ENCODE data around the gene UPK1B. TPM values are rescaled to one million over a fixed set of nuclear protein-coding genes. Genes with fewer than 3 reads are reported as not detected.
"Not testable (repeated sequence)": the region's sequence is repeated elsewhere in the genome, so short reads cannot be mapped to it uniquely, and the experiment has no call there.

The UPK1B gene
- total and polyA plus RNA-seq, 4 experiments from 2014 or later = not detected

DNA sequence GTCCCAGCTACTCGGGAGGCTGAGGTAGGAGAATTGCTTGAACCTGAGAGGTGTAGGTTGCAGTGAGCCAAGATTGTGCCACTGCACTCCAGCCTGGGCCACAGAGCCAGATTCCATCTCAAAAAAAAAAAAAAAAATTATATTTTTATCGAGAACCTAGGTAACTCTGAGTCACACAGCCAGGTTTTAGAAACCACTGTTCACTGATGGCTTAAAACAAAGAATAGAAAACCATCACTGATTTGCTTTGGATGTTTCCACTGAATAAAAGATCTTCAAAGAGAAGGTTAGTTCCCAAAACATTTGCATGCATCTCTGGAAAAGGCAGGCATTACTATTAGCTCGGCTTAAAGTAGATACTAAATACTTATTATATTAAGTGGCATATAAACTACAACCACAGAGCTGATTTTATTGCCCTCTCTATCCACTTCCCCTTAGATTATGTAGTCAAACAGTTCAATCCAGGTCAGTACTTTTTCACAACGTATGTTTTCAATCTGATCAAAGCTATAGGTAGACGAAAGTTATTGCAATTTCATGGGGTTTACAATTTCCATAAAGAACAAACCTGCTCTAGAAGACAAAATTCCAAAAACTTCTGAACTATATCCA, 65.9 kb downstream of the UPK1B start:
- POLR2A ChIA-PET (ENCODE audit: partially characterized antibody) = interaction anchor here (0.7 kb wide), 1 partner anchor 259 kb away, joined by 3 read pairs; the partner anchor contains the start of gene TIMMDC1
- peak in 4 of 5 donors; percentile 9 to 41 (median 18) for DNase-seq

DNA sequence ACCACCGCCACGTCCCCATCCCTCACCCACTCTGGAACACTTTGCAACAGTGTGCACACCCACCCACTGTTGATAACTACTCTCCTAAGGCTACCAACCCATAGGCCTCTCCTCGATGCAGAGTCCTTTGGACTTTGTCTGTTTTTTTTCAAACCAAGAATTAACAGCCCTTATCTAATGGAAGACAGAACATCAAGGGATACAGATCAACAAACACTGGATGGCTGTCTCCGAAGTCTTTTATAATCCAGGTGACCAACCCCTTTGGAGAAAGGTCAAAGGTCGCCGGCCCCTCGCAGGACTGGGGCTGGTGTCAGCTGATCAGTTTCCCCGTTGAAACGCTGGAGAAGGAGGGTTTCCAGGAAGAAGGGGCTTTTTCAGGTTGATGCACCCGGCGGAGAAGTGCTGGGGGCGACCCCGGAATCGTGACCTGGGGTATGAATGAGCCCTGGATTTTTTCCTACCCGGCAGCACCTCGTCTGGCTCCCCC, 66.7 kb downstream of the UPK1B start:
- Histone ChIP-seq H3K4me1 (ENCODE audit: insufficient read depth, low read length) (peaks cover 56% of the 10 kb centered on the region), H3K27me3 (ENCODE audit: insufficient read depth, low read length) (no peaks in the 10 kb centered on the region), H3K4me3 (ENCODE audit: low read length in 2 of 2) (peak overlapping the region; percentile 42 to 66), H3K27ac (ENCODE audit: low read depth, low read length) (peak overlapping the region; percentile 77), H3K36me3 (ENCODE audit: insufficient read depth, low read length) (peaks cover 8% of the 10 kb centered on the region), H3K9me3 (ENCODE audit: control insufficient read depth in 1 of 2, low read length in 2 of 2) (no peaks in the 10 kb centered on the region)
- Mint-ChIP-seq H3K4me3 (peak overlapping the region; percentile 76 to 95 (median 88)), H3K27me3 (no peaks in the 10 kb centered on the region), H3K4me1 (peaks cover 27 to 53% (median 35%) of the 10 kb centered on the region in 4 donors), H3K36me3 (peaks cover 11 to 13% of the 10 kb centered on the region in 2 donors), H3K27ac (peak overlapping the region; percentile 69 to 97 (median 94)), H3K9me3 (no peaks in the 10 kb centered on the region)
- intact Hi-C loops (cut with micrococcal nuclease) = loop anchor here (1.0 to 2.0 kb wide), 2 partner anchors 21 to 258 kb away; partner anchors contain the start of gene TIMMDC1
- peak in 3 of 5 donors; percentile 12 to 37 (median 24) for DNase-seq
- POLR2A ChIA-PET (ENCODE audit: partially characterized antibody) = interaction anchor here (0.6 to 2.1 kb wide), 10 partner anchors 18 to 855 kb away, joined by 3 to 30 read pairs (median 6); partner anchors contain the start of genes ARHGAP31, TIMMDC1 and TMEM39A
- CTCF ChIA-PET (ENCODE audit: partially characterized antibody) = interaction anchor here (0.6 to 3.4 kb wide), 28 partner anchors 12 to 441 kb away, joined by 3 to 120 read pairs (median 6); partner anchors contain the start of genes ARHGAP31, IGSF11, POGLUT1 and TEX55

More for the DNA sequence above, 65.9 kb downstream of the UPK1B start:
- peak overlapping the region; percentile 69 to 97 (median 94) for H3K27ac Mint-ChIP-seq
- peaks cover 63% of the 10 kb centered on the region for H3K4me1 ChIP-seq (ENCODE audit: insufficient read depth, low read length)
- peaks cover 18 to 20% of the 10 kb centered on the region in 2 donors for H3K36me3 Mint-ChIP-seq
- peaks cover 33 to 60% (median 41%) of the 10 kb centered on the region in 4 donors for H3K4me1 Mint-ChIP-seq
- no peaks in the 10 kb centered on the region for H3K27me3 ChIP-seq (ENCODE audit: insufficient read depth, low read length)
- peak overlapping the region; percentile 77 for H3K27ac ChIP-seq (ENCODE audit: low read depth, low read length)
- peaks cover 8% of the 10 kb centered on the region for H3K36me3 ChIP-seq (ENCODE audit: insufficient read depth, low read length)
- H3K9me3 Mint-ChIP-seq = no peaks in the 10 kb centered on the region
- no peaks in the 10 kb centered on the region for H3K27me3 Mint-ChIP-seq
- intact Hi-C loops (cut with micrococcal nuclease) = loop anchor here (10.0 kb wide), 1 partner anchor 435 kb away; the partner anchor contains the start of gene COX17
- CTCF ChIA-PET (ENCODE audit: partially characterized antibody) = interaction anchor here (0.8 to 3.4 kb wide), 4 partner anchors 11 to 355 kb away, joined by 4 to 42 read pairs (median 6); partner anchors contain the start of gene TEX55
- peak overlapping the region in 1 of 2 donors; percentile 42 for H3K4me3 ChIP-seq (ENCODE audit: low read length in 2 of 2)
- no peaks in the 10 kb centered on the region for H3K9me3 ChIP-seq (ENCODE audit: control insufficient read depth in 1 of 2, low read length in 2 of 2)
- peak overlapping the region; percentile 76 to 95 (median 88) for H3K4me3 Mint-ChIP-seq

- ChIA-PET CTCF (ENCODE audit: partially characterized antibody) (interaction anchor here (0.5 to 3.4 kb wide), 46 partner anchors 8 to 466 kb away, joined by 3 to 120 read pairs (median 4); partner anchors contain the start of genes ARHGAP31, IGSF11, POGLUT1 and TEX55), POLR2A (ENCODE audit: partially characterized antibody) (interaction anchor here (0.6 to 2.1 kb wide), 14 partner anchors 16 to 854 kb away, joined by 3 to 30 read pairs (median 5); partner anchors contain the start of genes ARHGAP31, POGLUT1, TEX55 and TMEM39A)
- Mint-ChIP-seq H3K27ac (peak within 1 kb of the TSS; percentile 69 to 97 (median 94)), H3K36me3 (peaks cover 4 to 6% of the 10 kb centered on the region in 2 donors), H3K4me1 (peaks cover 23 to 46% (median 31%) of the 10 kb centered on the region in 4 donors), H3K9me3 (no peaks in the 10 kb centered on the region), H3K4me3 (peak within 1 kb of the TSS; percentile 76 to 95 (median 88)), H3K27me3 (no peaks in the 10 kb centered on the region)
- Histone ChIP-seq H3K36me3 (ENCODE audit: insufficient read depth, low read length) (peaks cover 3% of the 10 kb centered on the region), H3K9me3 (ENCODE audit: control insufficient read depth in 1 of 2, low read length in 2 of 2) (no peaks in the 10 kb centered on the region), H3K27me3 (ENCODE audit: insufficient read depth, low read length) (no peaks in the 10 kb centered on the region), H3K4me1 (ENCODE audit: insufficient read depth, low read length) (peaks cover 50% of the 10 kb centered on the region), H3K27ac (ENCODE audit: low read depth, low read length) (peak within 1 kb of the TSS; percentile 77), H3K4me3 (ENCODE audit: low read length in 2 of 2) (peak within 1 kb of the TSS; percentile 42 to 66)
- DNase-seq = peak; percentile 57 to 74 (median 67)
- intact Hi-C loops (cut with micrococcal nuclease) = loop anchor here (1.0 to 2.0 kb wide), 7 partner anchors 22 to 257 kb away; partner anchors contain the start of genes ARHGAP31, TIMMDC1 and TMEM39A
These were observed 67.4 kb downstream of the UPK1B start, which contains the start of gene B4GALT4 for GRCh38 chr3:119240591-119241434. Gene B4GALT4 (minus strand): TSS chr3:119240878. CDS start chr3:119230099, 10,779 bp downstream.

DNA sequence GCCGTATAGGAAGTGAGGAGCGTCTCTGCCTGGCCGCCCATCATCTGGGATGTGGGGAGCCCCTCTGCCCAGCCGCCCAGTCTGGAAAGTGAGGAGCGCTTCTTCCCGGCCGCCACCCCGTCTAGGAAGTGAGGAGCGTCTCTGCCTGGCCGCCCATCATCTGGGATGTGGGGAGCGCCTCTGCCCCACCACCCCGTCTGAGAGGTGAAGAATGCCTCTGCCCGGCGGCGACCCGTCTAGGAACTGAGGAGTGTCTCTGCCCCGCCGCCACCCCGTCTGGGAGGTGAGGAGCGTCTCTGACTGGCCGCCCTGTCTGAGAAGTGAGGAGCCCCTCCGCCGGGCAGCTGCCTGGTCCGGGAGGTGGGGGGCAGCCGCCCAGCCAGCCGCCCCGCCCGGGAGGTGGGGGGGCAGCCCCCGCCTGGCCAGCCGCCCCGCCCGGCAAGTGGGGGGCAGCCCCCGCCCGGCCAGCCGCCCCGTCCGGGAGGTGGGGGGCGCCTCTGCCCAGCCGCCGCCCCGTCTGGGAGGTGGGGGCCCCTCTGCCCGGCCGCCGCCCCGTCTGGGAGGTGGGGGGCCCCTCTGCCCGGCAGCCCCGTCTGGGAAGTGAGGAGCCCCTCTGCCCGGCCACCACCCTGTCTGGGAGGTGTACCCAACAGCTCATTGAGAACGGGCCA, 69.1 kb downstream of the UPK1B start:
- H3K27me3 Mint-ChIP-seq; H3K4me3 ChIP-seq (ENCODE audit: low read length in 2 of 2); H3K36me3 ChIP-seq (ENCODE audit: insufficient read depth, low read length); H3K27ac ChIP-seq (ENCODE audit: low read depth, low read length); H3K9me3 ChIP-seq (ENCODE audit: control insufficient read depth in 1 of 2, low read length in 2 of 2); intact Hi-C loops (cut with micrococcal nuclease); H3K27ac Mint-ChIP-seq; H3K36me3 Mint-ChIP-seq; DNase-seq; H3K27me3 ChIP-seq (ENCODE audit: insufficient read depth, low read length); H3K4me3 Mint-ChIP-seq: not testable (repeated sequence)
- Mint-ChIP-seq H3K9me3 (peaks cover 0 to 12% (median 9%) of the 10 kb centered on the region in 8 donors), H3K4me1 (peaks cover 15 to 29% (median 17%) of the 10 kb centered on the region in 4 donors)
- H3K4me1 ChIP-seq (ENCODE audit: insufficient read depth, low read length) = peaks cover 32% of the 10 kb centered on the region
- POLR2A ChIA-PET (ENCODE audit: partially characterized antibody) = interaction anchor here (1.3 kb wide), 1 partner anchor 360 kb away, joined by 5 read pairs; no protein-coding TSS in a partner anchor
- CTCF ChIA-PET (ENCODE audit: partially characterized antibody) = interaction anchor here (1.3 to 3.4 kb wide), 13 partner anchors 9 to 464 kb away, joined by 3 to 120 read pairs (median 15); partner anchors contain the start of genes ARHGAP31 and TEX55

GRCh38 chr3:119243058-119243529, 69.7 kb downstream of the UPK1B start:
- intact Hi-C loops (cut with micrococcal nuclease); H3K27me3 Mint-ChIP-seq; H3K4me3 ChIP-seq (ENCODE audit: low read length in 2 of 2); H3K36me3 ChIP-seq (ENCODE audit: insufficient read depth, low read length); H3K27me3 ChIP-seq (ENCODE audit: insufficient read depth, low read length); H3K27ac ChIP-seq (ENCODE audit: low read depth, low read length); POLR2A ChIA-PET (ENCODE audit: partially characterized antibody); H3K4me3 Mint-ChIP-seq; DNase-seq; H3K27ac Mint-ChIP-seq; H3K9me3 ChIP-seq (ENCODE audit: control insufficient read depth in 1 of 2, low read length in 2 of 2): not testable (repeated sequence)
- Mint-ChIP-seq H3K36me3 (peaks cover 5 to 12% of the 10 kb centered on the region in 2 donors), H3K4me1 (peaks cover 14 to 26% (median 17%) of the 10 kb centered on the region in 4 donors), H3K9me3 (peaks cover 0 to 18% (median 14%) of the 10 kb centered on the region in 8 donors)
- peaks cover 29% of the 10 kb centered on the region for H3K4me1 ChIP-seq (ENCODE audit: insufficient read depth, low read length)
- CTCF ChIA-PET (ENCODE audit: partially characterized antibody) = interaction anchor here (1.0 to 2.9 kb wide), 4 partner anchors 12 to 359 kb away, joined by 3 to 32 read pairs (median 5); partner anchors contain the start of gene TEX55

GRCh38 chr3:119243712-119244111, 70.3 kb downstream of the UPK1B start:
- Mint-ChIP-seq H3K27me3 (no peaks in the 10 kb centered on the region), H3K27ac (no peak overlapping the region), H3K4me1 (peaks cover 12 to 22% (median 15%) of the 10 kb centered on the region in 4 donors), H3K9me3 (peaks cover 0 to 24% (median 16%) of the 10 kb centered on the region in 8 donors), H3K36me3 (peaks cover 5 to 12% of the 10 kb centered on the region in 2 donors), H3K4me3 (no peak overlapping the region)
- Histone ChIP-seq H3K27me3 (ENCODE audit: insufficient read depth, low read length) (no peaks in the 10 kb centered on the region), H3K36me3 (ENCODE audit: insufficient read depth, low read length) (no peaks in the 10 kb centered on the region), H3K9me3 (ENCODE audit: control insufficient read depth in 1 of 2, low read length in 2 of 2) (no peaks in the 10 kb centered on the region), H3K27ac (ENCODE audit: low read depth, low read length) (no peak overlapping the region), H3K4me3 (ENCODE audit: low read length in 2 of 2) (no peak overlapping the region), H3K4me1 (ENCODE audit: insufficient read depth, low read length) (peaks cover 22% of the 10 kb centered on the region)
- ChIA-PET POLR2A (ENCODE audit: partially characterized antibody) (no interaction called here), CTCF (ENCODE audit: partially characterized antibody) (interaction anchor here (1.0 to 2.9 kb wide), 4 partner anchors 13 to 360 kb away, joined by 3 to 32 read pairs (median 5); partner anchors contain the start of gene TEX55)
- intact Hi-C loops (cut with micrococcal nuclease) = no loop called here
- no peak for DNase-seq
